ENCODE data around the gene C8B.

The C8B gene

DNA sequence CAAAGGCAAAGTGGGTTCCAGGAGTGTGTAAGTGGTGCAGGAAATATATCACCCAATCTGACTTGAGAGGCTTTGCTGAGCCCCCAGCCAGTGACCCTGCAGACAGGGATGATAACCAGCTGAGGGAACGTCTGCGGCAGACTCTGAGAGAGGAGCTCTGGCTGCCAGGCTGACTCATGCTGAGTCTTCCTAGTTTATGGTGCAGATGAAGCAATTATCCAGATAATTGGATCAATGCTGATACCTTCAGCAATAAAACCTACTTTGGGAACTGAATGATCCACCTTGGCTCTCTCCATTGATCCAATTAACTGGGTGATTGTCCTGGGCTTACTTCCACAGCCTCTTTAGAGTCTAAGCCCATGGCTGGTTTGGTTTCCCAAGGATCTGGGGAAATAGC lies 7.3 kb downstream of the C8B start:
- Histone ChIP-seq H3K27ac (ENCODE audit: low read depth, low read length) (no peak overlapping the region), H4K20me1 (ENCODE audit: low read depth, low read length) (no peaks in the 10 kb centered on the region), H2AFZ (ENCODE audit: low read depth, low read length, severe bottlenecking) (no peak overlapping the region), H3K27me3 (ENCODE audit: low read length) (no peaks in the 10 kb centered on the region), H3K4me3 (ENCODE audit: insufficient read depth, low read length, poor library complexity, severe bottlenecking) (no peak overlapping the region), H3K9me3 (ENCODE audit: insufficient read depth, low read length) (no peaks in the 10 kb centered on the region), H3F3A (ENCODE audit: insufficient read depth) (no peaks in the 10 kb centered on the region), H3K79me2 (ENCODE audit: insufficient read depth, low read length) (no peaks in the 10 kb centered on the region), H3K4me2 (ENCODE audit: low read depth, low read length, poor library complexity, severe bottlenecking) (no peak overlapping the region), H3K36me3 (ENCODE audit: low read length) (no peaks in the 10 kb centered on the region), H3K9ac (ENCODE audit: low read length) (no peak overlapping the region), H3K9me2 (replicated peaks; ENCODE audit: insufficient read depth, low read length) (no peaks in the 10 kb centered on the region)
- no peak for TF ChIP-seq CTCF (IDR thresholded peaks at IDR 0.05; ENCODE audit: insufficient read depth, low read length, poor library complexity, severe bottlenecking)
- TF ChIP-seq EZH2phosphoT487 (conservative IDR thresholded peaks at IDR 0.05; ENCODE audit: low read length): no peak

DNA sequence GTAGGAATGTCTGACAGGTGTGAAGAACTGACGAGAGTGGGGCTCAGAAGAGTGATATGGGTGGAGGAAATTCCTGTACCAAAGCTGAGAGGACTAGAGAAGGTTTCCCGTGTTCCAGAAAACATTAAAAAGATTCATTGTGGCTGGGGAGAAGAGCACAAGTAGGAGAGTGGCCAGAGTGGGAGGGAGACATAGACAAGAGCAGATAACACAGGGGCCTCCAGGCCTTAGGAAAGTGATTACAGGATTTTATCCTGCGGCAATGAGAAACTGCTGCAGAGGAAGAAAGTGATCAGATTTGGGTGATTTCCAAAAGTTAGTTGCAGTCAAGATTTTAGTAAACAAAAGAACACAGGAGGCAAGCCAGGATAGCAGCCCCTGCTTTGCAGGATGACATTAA lies 7.9 kb downstream of the C8B start:
- Histone ChIP-seq H3K36me3 (ENCODE audit: low read length) (no peaks in the 10 kb centered on the region), H3K4me2 (ENCODE audit: low read depth, low read length, poor library complexity, severe bottlenecking) (no peak overlapping the region), H3K9ac (ENCODE audit: low read length) (no peak overlapping the region), H3K9me2 (replicated peaks; ENCODE audit: insufficient read depth, low read length) (no peaks in the 10 kb centered on the region), H3K79me2 (ENCODE audit: insufficient read depth, low read length) (no peaks in the 10 kb centered on the region), H3F3A (ENCODE audit: insufficient read depth) (no peaks in the 10 kb centered on the region), H2AFZ (ENCODE audit: low read depth, low read length, severe bottlenecking) (no peak overlapping the region), H3K27me3 (ENCODE audit: low read length) (no peaks in the 10 kb centered on the region), H3K9me3 (ENCODE audit: insufficient read depth, low read length) (no peaks in the 10 kb centered on the region), H3K27ac (ENCODE audit: low read depth, low read length) (no peak overlapping the region), H3K4me3 (ENCODE audit: insufficient read depth, low read length, poor library complexity, severe bottlenecking) (no peak overlapping the region), H4K20me1 (ENCODE audit: low read depth, low read length) (no peaks in the 10 kb centered on the region)
- no peak for TF ChIP-seq EZH2phosphoT487 (conservative IDR thresholded peaks at IDR 0.05; ENCODE audit: low read length)
- TF ChIP-seq CTCF (IDR thresholded peaks at IDR 0.05; ENCODE audit: insufficient read depth, low read length, poor library complexity, severe bottlenecking): no peak

GRCh38 chr1:56954664-56955063 lies 11.2 kb downstream of the C8B start:
- Histone ChIP-seq H2AFZ (ENCODE audit: low read depth, low read length, severe bottlenecking) (no peak overlapping the region), H4K20me1 (ENCODE audit: low read depth, low read length) (no peaks in the 10 kb centered on the region), H3F3A (ENCODE audit: insufficient read depth) (no peaks in the 10 kb centered on the region), H3K4me2 (ENCODE audit: low read depth, low read length, poor library complexity, severe bottlenecking) (no peak overlapping the region), H3K36me3 (ENCODE audit: low read length) (no peaks in the 10 kb centered on the region), H3K4me3 (ENCODE audit: insufficient read depth, low read length, poor library complexity, severe bottlenecking) (no peak overlapping the region), H3K9me2 (replicated peaks; ENCODE audit: insufficient read depth, low read length) (no peaks in the 10 kb centered on the region), H3K9ac (ENCODE audit: low read length) (no peak overlapping the region), H3K27ac (ENCODE audit: low read depth, low read length) (no peak overlapping the region), H3K27me3 (ENCODE audit: low read length) (no peaks in the 10 kb centered on the region), H3K79me2 (ENCODE audit: insufficient read depth, low read length) (no peaks in the 10 kb centered on the region), H3K9me3 (ENCODE audit: insufficient read depth, low read length) (no peaks in the 10 kb centered on the region)
- TF ChIP-seq CTCF (IDR thresholded peaks at IDR 0.05; ENCODE audit: insufficient read depth, low read length, poor library complexity, severe bottlenecking): no peak
- no peak for TF ChIP-seq EZH2phosphoT487 (conservative IDR thresholded peaks at IDR 0.05; ENCODE audit: low read length)

DNA sequence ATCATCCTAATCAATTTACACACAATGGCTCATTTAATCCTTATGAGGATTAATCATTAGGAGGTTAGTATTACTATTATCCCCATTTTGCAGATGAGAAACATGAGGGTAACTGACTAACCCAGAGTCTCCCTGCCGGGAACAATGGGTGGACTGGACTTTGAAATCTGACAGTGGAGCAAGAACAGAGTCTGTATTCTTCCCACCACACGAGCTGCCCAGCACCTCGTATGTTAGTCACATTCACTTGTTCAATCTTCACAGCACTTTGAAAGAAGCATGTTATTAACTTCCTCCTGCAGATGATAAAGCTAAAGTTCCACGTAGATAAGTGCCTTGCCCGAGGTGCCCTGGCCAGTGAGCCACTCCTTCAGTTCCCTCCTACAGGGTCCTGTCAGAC lies 12.4 kb downstream of the C8B start:
- no peak overlapping the region for H3K9ac ChIP-seq (ENCODE audit: low read length)
- H3K27me3 ChIP-seq (ENCODE audit: low read length): no peaks in the 10 kb centered on the region
- H3K9me2 ChIP-seq (replicated peaks; ENCODE audit: insufficient read depth, low read length): no peaks in the 10 kb centered on the region
- no peaks in the 10 kb centered on the region for H3K79me2 ChIP-seq (ENCODE audit: insufficient read depth, low read length)
- no peaks in the 10 kb centered on the region for H4K20me1 ChIP-seq (ENCODE audit: low read depth, low read length)
- H3K9me3 ChIP-seq (ENCODE audit: insufficient read depth, low read length): no peaks in the 10 kb centered on the region
- H3K4me2 ChIP-seq (ENCODE audit: low read depth, low read length, poor library complexity, severe bottlenecking): no peak overlapping the region
- TF ChIP-seq EZH2phosphoT487 (conservative IDR thresholded peaks at IDR 0.05; ENCODE audit: low read length) (no peak), CTCF (IDR thresholded peaks at IDR 0.05; ENCODE audit: insufficient read depth, low read length, poor library complexity, severe bottlenecking) (no peak)
- H2AFZ ChIP-seq (ENCODE audit: low read depth, low read length, severe bottlenecking): no peak overlapping the region
- H3F3A ChIP-seq (ENCODE audit: insufficient read depth): no peaks in the 10 kb centered on the region
- no peaks in the 10 kb centered on the region for H3K36me3 ChIP-seq (ENCODE audit: low read length)
- no peak overlapping the region for H3K4me3 ChIP-seq (ENCODE audit: insufficient read depth, low read length, poor library complexity, severe bottlenecking)
- H3K27ac ChIP-seq (ENCODE audit: low read depth, low read length): no peak overlapping the region
